Activated gamma-delta T cell (primary cell): ENCODE data around the gene PPFIBP1.
"Not testable (repeated sequence)": the region's sequence is repeated elsewhere in the genome, so short reads cannot be mapped to it uniquely, and the experiment has no call there.

Experiments
- DNase-seq: peaks from one replicate; lab custom pipeline; 2025; lab: John Stamatoyannopoulos, UW

PPFIBP1 gene

DNA sequence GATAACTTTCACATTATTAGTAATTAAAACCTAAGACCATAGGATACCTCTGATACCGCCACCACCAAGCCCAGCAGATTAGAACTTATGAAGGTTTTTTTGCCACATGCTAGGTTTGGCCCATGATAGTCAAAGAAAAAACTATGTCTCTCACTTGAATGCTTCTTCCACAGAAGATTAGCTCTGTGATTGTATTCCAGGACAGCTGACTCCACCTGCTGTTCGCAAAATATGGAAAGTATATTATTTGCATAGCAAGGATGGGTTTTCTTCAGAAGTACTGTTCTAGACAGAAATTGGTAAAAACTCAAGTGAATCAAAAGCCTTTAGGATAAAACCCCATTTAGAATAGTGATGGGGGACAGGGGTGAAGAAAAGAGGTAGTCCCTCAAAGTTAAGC lies 42.2 kb downstream of the PPFIBP1 start:
- no peak for DNase-seq

DNA sequence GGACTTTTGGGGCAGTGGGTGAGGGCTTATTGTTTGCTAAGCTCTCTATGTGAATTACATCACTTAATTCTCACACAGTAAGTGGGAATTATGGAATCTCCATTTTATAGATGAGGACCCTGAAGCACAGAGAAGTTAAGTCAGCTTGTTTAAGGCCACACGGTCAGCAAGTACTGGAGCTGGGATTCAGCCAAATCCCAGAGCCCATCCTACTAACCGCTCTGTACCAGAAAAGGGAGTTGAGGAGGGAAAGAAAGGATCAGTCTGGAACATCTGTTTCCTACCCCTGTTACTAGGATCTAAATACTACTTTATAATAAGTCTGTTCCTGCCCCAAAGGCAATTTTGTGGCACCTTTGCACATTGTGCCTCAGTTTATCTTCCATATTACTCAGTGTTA lies 42.6 kb downstream of the PPFIBP1 start:
- no peak for DNase-seq

DNA sequence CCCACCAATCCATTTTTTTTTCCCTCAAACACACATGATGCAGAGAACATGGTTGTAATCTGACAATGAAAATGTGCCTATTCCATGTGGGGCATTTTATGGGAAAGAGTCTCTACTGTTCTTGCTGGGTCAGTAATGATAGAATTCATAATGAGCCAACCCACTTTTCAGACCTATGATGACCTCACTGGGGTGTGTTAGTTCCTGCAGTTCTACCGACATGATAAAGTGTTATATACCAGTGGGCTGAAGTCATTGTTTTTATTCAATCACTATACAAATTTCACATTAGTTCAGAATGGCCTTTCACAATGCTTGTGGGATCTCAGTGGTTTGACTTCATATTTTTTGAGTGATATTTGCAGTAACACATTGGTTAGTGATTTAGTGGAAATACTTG lies 47.5 kb downstream of the PPFIBP1 start:
- no peak for DNase-seq

DNA sequence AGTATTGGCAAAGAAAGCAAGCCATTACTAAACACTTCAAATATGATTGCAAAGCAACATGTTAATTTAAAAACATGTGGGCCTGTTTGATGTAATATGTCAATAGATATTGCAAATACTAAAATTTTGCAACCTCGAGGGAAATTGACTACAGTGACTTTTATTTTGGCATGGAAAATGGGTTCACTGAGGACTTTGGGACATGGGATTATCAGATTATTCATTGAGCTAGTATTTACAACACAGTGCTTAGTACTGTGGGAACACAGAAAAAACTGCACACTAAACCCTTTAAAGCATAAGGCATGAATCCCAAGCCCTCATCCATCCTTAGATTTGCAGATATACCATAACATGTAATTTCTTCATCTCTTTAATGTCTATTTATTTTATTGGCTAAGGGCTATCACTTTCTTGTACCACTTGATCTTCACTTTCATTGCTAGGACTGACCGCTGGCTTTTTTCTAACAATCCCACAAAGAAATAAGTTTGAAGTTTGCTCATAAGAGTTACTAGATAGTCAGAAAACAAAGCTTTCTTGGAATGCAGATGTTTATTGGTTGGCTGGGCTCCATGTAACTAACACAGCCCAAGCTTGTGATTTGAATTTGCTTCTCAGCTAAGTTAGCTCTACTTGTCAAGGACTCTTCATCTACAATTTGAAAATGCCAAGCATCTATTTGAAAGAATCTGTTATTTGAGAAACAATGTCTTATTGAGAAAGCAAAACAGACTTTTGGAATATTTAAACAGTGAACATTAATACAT lies 48.7 kb downstream of the PPFIBP1 start:
- no peak for DNase-seq

DNA sequence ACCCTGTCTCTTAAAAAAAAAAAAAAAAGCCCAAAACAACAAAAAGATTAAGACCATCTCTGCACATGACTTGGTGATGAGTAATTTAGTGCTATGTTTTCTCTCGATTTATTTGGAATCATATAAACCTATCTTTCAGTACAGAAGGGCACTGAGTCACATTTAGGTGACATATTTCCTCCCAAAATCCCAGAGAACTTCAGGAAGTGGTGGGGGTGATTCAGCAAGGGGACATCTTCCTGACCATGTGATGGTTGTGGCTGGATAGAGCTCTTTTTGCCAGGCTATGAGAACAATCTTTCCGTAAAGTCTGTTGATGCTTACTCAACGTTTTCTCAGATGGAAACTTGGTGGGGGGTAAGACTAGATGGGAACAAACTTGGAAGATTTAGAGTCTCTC lies 50.0 kb downstream of the PPFIBP1 start:
- no peak for DNase-seq

DNA sequence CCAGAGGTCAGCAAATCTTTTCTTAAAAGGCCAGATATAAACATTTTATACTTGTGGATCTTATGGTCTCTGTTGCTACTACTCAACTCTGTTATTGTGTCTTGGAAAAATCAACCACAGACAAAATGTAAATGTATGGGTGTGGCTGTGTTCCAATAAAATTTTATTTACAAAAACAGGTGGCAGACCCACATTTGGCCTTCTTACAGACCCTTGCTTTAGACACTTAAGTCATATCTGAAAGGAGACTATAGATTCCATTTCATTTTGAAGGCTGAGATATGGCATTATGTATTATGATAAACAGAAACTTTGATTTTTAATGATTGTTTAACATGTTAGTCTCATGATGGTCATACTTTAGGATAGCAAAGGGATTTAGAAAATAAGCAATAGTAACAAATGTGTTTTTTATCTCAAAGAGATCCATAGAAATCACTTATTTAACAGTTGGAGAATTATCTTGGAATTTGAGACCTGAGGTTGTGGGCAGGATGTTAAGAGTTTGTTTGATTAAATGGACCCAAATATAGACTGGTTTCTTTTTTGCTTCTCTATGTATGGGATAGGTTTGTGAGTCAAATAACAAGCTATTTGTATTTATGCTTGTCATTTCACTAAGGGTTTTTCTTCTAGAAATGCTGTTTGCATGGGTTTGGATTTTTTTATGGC lies 51.2 kb downstream of the PPFIBP1 start:
- DNase-seq, result no peak

DNA sequence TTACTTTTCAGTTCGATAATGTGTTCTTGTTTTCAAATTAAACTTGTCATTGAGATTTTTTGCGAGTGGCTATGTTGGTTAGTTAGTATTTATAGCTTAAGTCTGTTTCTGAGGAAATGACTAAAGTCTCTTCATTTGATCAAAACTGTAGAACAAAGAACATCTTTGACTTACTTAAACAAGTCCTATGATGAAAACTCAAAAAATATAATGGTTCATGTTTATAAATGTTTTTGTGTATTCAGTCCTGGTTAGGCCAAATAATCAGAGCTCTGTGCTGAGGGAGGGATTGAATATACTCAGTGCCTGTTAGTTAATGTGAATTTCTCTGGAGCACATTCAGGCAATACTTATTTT lies 51.7 kb downstream of the PPFIBP1 start:
- no peak for DNase-seq

DNA sequence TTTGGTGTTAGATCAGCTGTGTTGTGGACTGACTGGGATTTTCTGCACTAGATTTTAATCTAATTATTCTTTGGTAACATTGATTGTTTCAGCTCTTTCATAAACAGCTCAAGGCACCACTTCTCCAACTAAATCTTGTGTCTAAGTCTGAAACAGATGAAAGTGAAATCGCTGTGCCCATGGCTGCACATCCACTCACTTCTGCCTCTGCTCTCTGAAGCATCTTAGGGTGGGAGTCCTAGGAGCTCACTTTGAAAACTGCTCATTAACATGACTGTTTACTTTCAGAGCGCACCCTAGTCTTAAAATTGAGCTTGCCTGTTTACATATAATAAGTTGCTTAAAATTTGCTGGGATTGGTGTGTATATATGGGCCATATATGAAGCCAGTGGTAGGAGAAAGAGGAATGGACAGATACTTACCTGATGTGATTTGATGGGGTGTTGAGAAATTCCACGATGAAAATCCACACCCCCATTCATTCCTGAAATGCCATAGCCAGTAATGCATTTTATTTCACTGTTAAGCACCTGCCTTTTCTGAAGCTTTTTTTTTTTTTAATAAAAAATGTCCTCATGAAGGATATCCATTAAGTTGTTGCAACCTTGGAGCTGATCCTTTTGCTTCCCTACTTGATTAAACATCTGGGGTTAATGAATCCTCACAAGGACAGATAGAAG lies 52.8 kb downstream of the PPFIBP1 start:
- DNase-seq, result no peak

DNA sequence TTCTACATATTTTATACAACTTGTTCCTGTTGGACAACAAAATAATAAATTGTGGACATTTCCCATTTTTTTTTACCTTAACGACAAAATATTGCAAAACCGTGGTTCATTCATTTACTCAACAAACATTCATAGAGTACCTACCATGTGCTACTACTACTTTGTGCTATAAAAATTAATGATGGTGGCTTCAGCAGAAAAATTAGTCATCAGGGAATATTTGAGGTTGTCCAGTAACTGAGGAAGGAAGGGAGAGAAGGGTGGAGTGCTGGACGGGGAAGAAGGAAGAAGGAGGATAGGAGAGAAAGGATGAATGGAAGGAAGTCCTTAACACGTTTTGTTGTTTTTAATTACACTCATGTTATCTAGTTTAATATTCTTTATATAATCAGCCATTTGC lies 53.7 kb downstream of the PPFIBP1 start:
- DNase-seq, result no peak

DNA sequence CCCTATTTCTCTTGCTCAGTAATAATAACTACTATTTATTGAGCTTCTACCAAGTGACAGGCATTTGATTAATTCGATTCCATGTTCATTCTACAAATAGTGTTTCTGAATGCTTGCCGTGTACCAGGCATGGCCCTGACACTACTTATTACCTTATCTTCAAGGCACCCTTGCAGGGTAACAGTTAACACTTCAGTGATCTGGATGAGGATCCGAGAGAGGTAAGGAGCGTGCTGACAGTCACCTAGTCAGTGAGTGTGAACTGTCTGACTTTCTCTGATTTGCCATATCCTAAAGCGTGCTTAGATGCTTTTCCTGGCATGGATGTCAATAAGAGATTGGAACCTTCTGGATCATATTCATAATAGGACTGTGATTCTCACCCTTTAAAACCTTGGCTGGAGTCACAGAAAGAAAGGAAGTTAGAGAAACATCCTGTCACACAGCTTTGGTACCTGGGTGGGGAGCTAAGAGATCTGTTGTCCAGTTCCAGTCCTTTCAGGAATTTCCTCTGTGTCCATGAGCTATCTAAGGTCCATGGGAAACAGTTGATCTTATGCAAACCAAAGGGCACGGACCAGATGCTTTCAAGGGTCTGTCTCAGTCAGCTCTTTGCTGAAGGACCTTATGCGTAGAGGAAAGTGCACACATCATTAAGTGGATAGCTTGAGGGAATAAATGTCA lies 54.8 kb downstream of the PPFIBP1 start:
- no peak for DNase-seq

DNA sequence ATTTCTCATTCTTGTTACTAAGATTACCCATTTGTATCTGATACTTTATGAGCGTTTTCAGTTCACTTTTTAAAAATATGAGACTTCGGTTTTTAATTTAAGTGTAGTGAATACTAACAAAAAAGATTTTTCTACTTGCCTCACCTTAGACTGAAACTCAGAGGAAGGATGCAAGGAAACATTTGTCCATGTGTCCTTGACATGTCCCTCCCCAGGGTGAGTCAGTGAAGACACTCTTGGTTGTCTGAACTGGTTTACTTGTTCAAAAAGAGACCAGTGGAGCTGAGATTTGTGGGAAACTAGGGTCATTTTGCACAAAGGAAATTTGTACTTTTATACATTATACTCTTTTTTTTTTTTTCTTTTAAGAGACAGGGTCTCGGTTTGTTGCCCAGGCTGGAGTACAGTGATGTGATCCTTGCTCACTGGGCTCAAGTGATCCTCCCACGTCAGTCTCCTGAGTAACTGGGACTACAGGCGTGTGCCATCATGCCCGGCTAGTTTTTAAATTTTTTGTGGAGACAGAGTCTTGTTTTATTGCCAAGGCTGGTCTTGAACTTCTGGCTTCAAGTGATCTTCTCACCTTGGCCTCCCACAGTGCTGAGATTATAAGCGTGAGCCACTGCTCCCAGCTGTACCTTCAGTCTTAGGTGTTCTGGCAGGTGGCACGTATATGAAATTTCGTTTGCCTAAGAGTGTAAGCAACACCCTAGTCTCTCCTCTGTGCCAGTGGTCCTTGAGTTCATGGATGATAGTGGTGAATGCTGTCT lies 56.7 kb downstream of the PPFIBP1 start:
- no peak for DNase-seq

DNA sequence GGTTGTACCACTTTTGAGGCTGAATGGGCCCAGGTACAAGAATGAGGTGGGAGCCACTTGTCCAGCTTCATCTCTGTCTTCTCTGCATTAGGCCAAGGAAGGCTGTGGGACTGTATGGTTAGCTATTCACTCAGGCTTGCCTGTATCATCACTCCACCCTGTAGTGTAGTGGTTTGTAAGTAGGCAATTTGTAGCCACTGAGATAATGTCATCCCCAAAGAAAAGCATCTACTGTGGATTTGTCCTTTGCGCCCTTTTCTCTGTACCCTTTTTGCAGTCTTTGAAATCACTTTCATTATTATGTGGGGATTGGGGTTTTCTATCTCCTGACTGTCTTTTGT lies 57.3 kb downstream of the PPFIBP1 start:
- DNase-seq, result not testable (repeated sequence)

DNA sequence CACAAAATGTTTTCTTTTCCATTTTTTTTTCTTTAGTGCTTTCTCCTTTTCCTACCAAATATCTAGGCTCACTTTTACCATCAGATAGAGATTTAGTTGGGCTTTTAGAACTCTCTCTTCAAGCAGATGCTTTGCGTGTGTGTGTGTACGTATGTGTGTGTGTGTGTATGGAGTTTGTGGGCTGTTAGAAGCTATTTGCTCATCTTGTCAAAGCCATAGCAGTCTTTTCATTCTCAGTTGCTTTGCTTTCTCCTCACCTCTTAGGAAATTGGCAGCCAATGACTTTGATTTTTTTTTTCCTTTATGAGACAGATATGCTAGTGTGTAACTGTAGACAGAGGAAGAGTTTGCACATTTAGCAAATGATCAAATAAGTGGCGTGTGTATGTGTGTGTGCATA lies 57.8 kb downstream of the PPFIBP1 start:
- DNase-seq, result not testable (repeated sequence)

DNA sequence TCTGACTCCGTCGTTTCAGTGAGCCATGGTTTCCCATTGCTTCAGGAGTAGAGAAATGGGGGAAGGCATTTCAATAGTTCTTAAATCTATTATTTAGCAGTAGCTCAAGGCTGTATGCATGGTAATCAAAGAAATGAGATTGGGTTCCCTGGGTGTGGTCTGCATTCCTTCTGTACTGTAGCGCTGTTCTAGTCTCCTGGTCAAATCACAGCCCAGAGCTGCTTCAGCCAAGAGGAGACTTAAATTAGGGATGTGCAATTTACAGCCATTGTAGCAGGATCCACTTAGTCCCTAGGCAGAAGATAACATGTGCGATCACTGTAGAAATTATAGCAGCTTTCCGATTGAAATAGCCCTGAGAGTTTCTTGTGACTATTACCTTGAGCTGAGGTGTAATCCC lies 58.4 kb downstream of the PPFIBP1 start:
- not testable (repeated sequence) for DNase-seq

DNA sequence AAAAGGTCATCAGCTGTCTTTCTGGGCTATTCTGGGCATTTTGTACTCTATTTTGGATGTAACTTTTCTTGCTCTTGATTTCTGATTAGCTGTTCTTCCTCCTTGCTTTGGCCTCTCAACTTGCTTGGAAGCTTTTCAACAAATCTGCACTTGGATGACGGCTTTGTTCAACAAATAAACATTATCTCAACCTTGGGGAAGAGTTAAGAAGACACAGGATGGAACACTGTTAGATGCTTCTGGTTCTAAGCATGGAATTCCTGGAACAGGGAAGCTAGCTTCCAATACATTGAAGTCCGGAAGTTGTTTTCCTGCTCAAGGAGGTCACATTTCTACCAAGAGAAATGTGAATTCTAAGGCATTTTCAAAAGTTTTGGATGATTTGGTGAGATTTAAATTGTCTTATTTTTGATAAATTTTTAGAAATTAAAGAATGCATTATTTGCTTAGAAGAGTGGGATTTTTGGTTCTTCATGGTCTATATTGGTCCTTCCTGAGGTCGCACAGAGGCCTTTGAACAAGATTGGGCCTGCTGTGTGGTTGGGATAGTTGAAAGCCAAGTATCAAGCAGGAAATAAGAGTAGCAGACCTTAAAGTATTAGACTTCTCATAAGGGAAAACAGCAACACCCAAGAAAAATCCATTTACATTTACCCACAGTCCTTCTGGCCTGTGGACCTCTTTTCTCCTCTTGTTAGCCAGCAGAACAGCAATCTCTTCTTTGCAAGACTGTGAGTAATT lies 59.2 kb downstream of the PPFIBP1 start:
- no peak for DNase-seq

DNA sequence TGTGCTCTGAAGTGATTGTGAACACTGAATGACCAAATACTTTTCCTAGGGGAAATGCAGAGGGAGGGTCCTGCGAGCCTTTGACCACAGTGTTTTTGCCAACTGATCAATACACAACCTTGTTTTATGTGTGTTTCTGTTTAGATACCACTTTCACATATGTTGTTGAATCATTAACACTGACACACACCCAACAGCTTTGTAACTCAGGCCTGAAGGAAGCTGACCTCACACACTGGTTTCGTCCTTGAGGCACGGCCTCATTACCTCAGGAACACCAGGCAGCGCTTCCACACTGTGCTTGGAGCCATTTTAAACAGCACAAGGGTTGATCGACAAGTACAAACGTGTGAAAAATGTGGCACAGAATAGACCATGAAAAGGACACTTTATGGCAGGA lies 60.0 kb downstream of the PPFIBP1 start:
- no peak for DNase-seq

DNA sequence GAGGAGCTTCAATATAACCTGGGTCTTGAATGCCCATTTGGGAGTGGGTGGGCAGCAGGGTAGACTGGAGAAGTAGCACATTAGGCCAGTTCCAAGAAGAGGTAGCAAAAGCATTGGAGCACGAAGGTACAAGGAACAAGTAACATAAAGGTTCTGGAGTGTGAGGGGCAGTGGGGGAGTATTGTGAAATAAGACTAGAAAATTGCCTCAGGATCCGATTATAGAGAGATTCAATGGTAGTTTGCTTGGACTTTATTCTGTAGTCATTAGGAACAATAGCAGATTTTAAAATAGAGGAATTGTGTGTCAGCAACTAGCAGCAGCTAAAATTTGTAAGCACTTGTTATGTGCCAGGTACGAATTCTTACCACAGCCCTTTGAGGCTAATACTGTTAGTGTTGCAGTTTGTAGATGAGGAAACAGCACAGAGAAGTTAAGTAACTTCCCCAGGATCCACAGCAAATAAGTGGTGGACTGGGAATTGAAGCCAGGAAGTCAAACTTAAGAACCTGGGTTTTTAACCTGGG lies 61.8 kb downstream of the PPFIBP1 start:
- no peak for DNase-seq

DNA sequence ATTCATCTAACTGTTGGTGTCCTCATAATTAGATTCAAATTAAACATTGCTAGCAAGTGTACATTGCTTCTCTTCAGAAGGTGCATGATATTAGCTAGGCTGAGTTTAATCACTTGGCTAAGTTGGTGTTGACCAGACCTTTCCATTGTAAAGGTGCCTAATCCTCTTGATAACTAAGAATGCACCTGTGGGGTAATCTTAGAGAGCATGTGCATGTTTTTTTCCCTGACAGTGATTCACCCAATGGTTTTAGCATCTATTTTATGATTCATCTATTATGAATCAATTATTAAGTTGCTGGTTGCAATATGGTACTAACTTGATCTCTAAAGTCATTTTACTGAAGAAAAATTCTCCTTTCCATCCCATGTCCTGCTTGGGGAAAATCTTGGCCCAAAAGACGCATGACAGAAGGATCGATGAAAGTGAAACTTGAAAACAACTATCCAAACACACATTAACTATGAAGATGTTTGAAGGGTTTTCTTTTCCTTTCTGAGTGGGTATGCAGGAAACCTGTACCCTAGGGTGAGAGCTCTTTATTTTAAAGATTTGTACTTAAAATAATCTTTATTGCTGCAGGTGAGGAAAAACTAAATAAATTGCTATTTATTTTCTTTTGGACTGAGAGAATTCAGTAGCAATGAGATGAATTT lies 64.2 kb downstream of the PPFIBP1 start:
- DNase-seq, result not testable (repeated sequence)

DNA sequence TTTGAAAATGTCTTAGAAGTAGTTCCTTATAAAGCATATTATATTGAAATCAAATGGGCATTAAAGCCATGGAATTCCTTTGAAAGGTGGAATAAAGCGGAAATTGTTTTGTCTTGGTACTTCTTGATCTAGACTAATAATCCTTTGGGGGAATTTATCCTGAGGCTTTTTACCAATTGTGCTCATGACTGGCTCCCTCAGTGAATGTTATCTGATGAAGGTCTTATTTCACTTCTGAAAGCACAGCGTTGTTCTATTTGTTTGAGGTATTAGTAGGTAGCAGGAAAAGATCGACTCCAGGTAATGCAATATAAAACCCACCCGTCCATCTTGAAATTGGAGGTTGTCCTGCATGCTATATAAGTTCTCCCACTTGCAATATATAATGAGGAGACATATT lies 64.8 kb downstream of the PPFIBP1 start:
- DNase-seq, result no peak

DNA sequence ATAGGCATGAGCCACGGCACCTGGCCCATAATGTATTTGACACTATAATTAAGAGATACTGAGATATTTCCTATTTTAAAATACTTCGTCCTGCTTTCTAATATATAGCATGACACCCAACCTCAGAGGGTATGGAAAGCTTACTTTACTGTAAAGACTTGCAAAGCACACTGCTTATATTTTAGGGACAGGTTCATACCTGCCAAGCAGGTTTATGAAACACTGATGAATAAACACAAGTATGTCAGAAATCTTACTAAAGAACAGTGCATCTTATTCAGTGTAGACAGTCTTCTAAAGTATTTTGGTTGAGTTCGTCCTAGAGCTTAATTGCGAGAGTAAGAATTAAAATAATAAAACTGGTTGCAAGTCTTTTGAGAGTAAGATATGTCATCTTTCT lies 65.4 kb downstream of the PPFIBP1 start:
- no peak for DNase-seq
